Loucy (cell line): Measurements from ENCODE around the gene MAFF.

Experiments used
- H2AFZ ChIP-seq: fragments of 200-600 bp; sonication (generic); 2 replicates; pipeline ENCODE4 v1.6.0; 2016; ENCODE audit warnings: antibody characterized with exemption, mild to moderate bottlenecking, low read length, moderate library complexity
- H3F3A ChIP-seq: fragments of 200-600 bp; 2 replicates; pipeline ENCODE4 v1.6.0; 2016; ENCODE audit warnings: antibody characterized with exemption, low read depth, mild to moderate bottlenecking
- H3K27me3 ChIP-seq: fragments of 200-600 bp; sonication (generic); 2 replicates; pipeline ENCODE4 v1.6.1; 2014; ENCODE audit warnings: low read length, mild to moderate bottlenecking; ENCODE audit not compliant: insufficient read depth, poor library complexity, severe bottlenecking
- H3K36me3 ChIP-seq: fragments of 200-600 bp; sonication (generic); 2 replicates; pipeline ENCODE4 v1.6.1; 2016; ENCODE audit warnings: low read length; ENCODE audit not compliant: insufficient read depth
- H3K4me1 ChIP-seq: fragments of 200-600 bp; sonication (generic); 2 replicates; pipeline ENCODE4 v1.5.1; 2014; ENCODE audit warnings: low read length, mild to moderate bottlenecking; ENCODE audit not compliant: insufficient read depth, poor library complexity, severe bottlenecking
- H3K4me2 ChIP-seq: fragments of 200-600 bp; sonication (generic); 2 replicates; pipeline ENCODE4 v1.6.0; 2014; ENCODE audit warnings: antibody characterized with exemption, low read length, low read depth, mild to moderate bottlenecking; ENCODE audit not compliant: poor library complexity, severe bottlenecking
- H3K4me3 ChIP-seq: fragments of 200-600 bp; sonication (generic); 2 replicates; pipeline ENCODE4 v1.5.1; 2014; ENCODE audit warnings: low read length, mild to moderate bottlenecking, mixed read lengths; ENCODE audit not compliant: poor library complexity, severe bottlenecking
- H3K79me2 ChIP-seq: fragments of 200-600 bp; sonication (generic); 2 replicates; pipeline ENCODE4 v1.6.1; 2014; ENCODE audit warnings: low read length; ENCODE audit not compliant: insufficient read depth
- H3K9ac ChIP-seq: fragments of 200-600 bp; sonication (generic); 2 replicates; pipeline ENCODE4 v1.6.0; 2014; ENCODE audit warnings: mild to moderate bottlenecking, low read depth, low read length, moderate library complexity; ENCODE audit not compliant: poor library complexity, severe bottlenecking
- H3K9me2 ChIP-seq: fragments of 200-600 bp; sonication (generic); replicated peaks from 2 replicates; pipeline ENCODE4 v1.6.1; 2016; ENCODE audit warnings: low read depth, low read length, mixed read lengths
- H3K9me3 ChIP-seq: fragments of 200-600 bp; sonication (generic); 2 replicates; pipeline ENCODE4 v1.6.1; 2014; ENCODE audit warnings: mild to moderate bottlenecking, antibody characterized with exemption, low read length, low read depth; ENCODE audit not compliant: insufficient read depth
- H4K20me1 ChIP-seq: fragments of 200-600 bp; sonication (generic); 2 replicates; pipeline ENCODE4 v1.6.0; 2014; ENCODE audit warnings: antibody characterized with exemption, low read length, mild to moderate bottlenecking; ENCODE audit not compliant: insufficient read depth, poor library complexity, severe bottlenecking
- CTCF ChIP-seq: fragments of 200-600 bp; sonication (generic); conservative IDR thresholded peaks from 2 replicates; pipeline ENCODE4 v1.5.1; 2014; ENCODE audit warnings: mild to moderate bottlenecking, antibody characterized with exemption, low read length
- EZH2phosphoT487 ChIP-seq: fragments of 200-600 bp; IDR thresholded peaks from 2 replicates; pipeline ENCODE4 v1.6.1; 2018; ENCODE audit warnings: antibody characterized with exemption, mild to moderate bottlenecking, moderate library complexity, borderline replicate concordance

Gene MAFF

GRCh38 chr22:38172832-38173640 lies 28.8 kb upstream of the MAFF start:
- H4K20me1 ChIP-seq: no peaks in the 10 kb centered on the region
- H3K9me3 ChIP-seq: no peaks in the 10 kb centered on the region
- no peak overlapping the region for H3K4me3 ChIP-seq
- peak overlapping the region; percentile 30 for H3K4me2 ChIP-seq
- no peak for TF ChIP-seq EZH2phosphoT487
- TF ChIP-seq CTCF: no peak
- peaks cover under 1% of the 10 kb centered on the region; the same call in 1 of the 2 replicates for H3K36me3 ChIP-seq
- peaks cover 44% of the 10 kb centered on the region for H3K4me1 ChIP-seq
- H3K9ac ChIP-seq: no peak overlapping the region
- peaks cover 20% of the 10 kb centered on the region; the same call in 1 of the 2 replicates for H3K79me2 ChIP-seq
- no peaks in the 10 kb centered on the region for H3K9me2 ChIP-seq
- no peaks in the 10 kb centered on the region for H3K27me3 ChIP-seq
- no peaks in the 10 kb centered on the region for H3F3A ChIP-seq
- no peak overlapping the region for H2AFZ ChIP-seq

- H3K79me2 ChIP-seq: peaks cover 22% of the 10 kb centered on the region; the same call in 1 of the 2 replicates
- no peak overlapping the region for H3K4me2 ChIP-seq
Observed at GRCh38 chr22:38173641-38173906, 28.2 kb upstream of the MAFF start.

GRCh38 chr22:38174626-38175025 lies 27.2 kb upstream of the MAFF start:
- H3K9me3 ChIP-seq: no peaks in the 10 kb centered on the region
- H3K27me3 ChIP-seq: no peaks in the 10 kb centered on the region
- no peaks in the 10 kb centered on the region for H3F3A ChIP-seq
- TF ChIP-seq CTCF (no peak), EZH2phosphoT487 (no peak)
- no peak overlapping the region for H3K9ac ChIP-seq
- H3K4me1 ChIP-seq: peaks cover 54% of the 10 kb centered on the region
- H2AFZ ChIP-seq: no peak overlapping the region
- no peak overlapping the region for H3K4me3 ChIP-seq
- no peaks in the 10 kb centered on the region for H4K20me1 ChIP-seq
- no peaks in the 10 kb centered on the region for H3K9me2 ChIP-seq
- no peak overlapping the region for H3K4me2 ChIP-seq
- no peaks in the 10 kb centered on the region for H3K36me3 ChIP-seq
- peaks cover 29% of the 10 kb centered on the region; the same call in 1 of the 2 replicates for H3K79me2 ChIP-seq

More at GRCh38 chr22:38173641-38173906, 28.2 kb upstream of the MAFF start:
- H3K9ac ChIP-seq: no peak overlapping the region
- H3K4me3 ChIP-seq: no peak overlapping the region
- no peaks in the 10 kb centered on the region for H3K9me3 ChIP-seq
- no peaks in the 10 kb centered on the region for H3F3A ChIP-seq
- H3K4me1 ChIP-seq: peaks cover 48% of the 10 kb centered on the region
- H3K36me3 ChIP-seq: no peaks in the 10 kb centered on the region
- H3K9me2 ChIP-seq: no peaks in the 10 kb centered on the region
- no peaks in the 10 kb centered on the region for H3K27me3 ChIP-seq
- H4K20me1 ChIP-seq: no peaks in the 10 kb centered on the region
- TF ChIP-seq EZH2phosphoT487 (no peak), CTCF (no peak)
- H2AFZ ChIP-seq: no peak overlapping the region
